ENCODE results near the gene SLC39A11.
A peak's percentile ranks its signal among the peaks of the same experiment; 100 is the strongest.
"Not testable (repeated sequence)": the region's sequence is repeated elsewhere in the genome, so short reads cannot be mapped to it uniquely, and the experiment has no call there.

Gene SLC39A11

DNA sequence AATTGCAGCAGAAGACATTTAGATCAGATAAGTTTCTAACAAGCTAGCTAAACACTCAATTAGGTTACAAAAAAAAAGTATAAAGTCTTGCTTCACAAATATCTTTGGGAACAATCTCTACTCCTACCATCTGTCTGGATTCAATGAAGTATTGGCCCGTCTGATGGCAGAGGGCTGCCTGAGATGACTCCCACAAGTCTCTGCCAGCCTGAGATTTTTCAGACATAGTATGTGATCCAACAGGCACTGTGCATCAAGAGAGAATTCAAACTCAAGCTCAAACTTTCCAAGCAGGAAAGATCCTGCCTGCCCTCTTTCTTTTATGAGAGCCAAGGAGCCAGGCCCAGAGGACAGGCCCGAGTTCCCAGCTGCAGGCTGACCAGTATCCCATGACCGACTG lies 22.6 kb downstream of the SLC39A11 start:
- DNase-seq = no peak

GRCh38 chr17:73069164-73069770 lies 23.2 kb downstream of the SLC39A11 start:
- no peak for DNase-seq

DNA sequence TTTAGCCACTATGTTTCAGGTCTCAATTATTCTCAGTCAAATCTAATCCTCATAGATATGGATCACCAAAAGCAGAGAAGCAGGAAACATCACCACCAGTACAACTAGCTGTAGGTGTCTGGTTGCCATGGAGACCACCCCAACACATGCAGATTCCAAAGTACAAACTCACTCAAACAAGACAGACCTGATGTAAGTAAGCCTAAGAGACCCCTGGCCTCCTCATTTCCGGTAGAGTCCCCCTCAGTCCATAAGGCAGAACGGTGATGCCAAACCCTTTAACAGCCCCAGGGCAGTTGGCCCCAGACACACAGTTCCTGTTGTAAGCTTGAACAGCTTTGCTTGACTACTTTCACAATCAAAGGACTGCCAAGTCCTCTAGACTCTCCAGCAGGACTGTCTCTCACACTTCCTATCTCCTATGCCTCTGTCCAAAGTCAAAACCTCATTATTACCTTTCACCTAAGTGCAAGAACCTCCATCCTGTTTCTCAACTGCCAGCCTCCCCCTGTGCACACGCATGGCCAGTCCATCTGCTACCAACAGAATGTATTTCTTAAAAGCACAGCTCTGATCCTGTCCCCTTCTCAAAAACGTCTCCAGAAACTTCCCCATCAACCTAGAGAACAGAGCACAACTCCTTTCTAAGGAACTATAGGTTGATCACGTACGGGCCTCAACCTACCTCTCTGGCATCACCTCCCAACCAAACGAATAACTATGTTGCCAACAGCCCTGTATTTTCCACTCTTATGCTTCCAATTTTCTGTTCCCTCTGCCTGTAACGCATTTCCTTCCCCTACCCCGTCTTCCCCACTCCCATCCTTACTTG lies 23.9 kb downstream of the SLC39A11 start:
- no peak for DNase-seq

DNA sequence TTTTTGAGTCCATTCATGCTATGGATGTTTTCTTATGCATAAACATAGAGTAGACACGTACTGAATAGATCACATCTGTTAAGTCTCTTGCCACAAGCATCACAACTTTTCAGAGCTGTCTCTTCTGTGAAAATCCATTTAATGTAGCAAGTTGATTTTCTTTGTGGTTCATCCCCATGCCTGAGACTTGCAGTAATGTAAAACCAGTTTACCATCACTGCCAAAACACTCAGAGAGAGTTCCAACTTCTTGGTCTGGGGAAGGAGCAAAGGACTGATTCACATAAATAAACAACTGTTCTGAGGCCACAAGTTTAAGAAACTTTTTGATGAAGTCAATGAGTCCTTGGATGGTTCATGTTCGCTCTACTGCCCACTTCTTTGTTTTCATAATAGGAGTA lies 24.8 kb downstream of the SLC39A11 start:
- DNase-seq = not testable (repeated sequence)

DNA sequence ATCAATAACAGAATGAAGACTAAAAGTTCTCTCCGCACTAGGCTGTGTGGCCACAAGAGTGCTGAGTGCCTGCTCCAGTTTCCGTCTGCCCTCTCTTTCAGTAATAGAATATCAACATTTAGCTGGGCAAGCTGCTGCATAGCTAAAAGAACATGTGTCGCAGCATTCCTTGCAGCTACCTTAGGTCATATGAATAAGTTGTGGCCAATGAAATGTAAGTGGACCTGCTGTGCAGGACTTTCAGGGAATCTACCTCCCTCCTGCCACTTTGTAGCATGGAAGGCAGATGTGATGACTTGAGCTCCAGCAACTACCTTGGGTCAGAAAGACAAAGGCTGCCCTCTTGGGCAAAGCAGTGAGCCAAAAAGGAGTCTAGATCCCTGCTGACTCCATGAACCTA lies 25.4 kb downstream of the SLC39A11 start:
- DNase-seq = no peak

DNA sequence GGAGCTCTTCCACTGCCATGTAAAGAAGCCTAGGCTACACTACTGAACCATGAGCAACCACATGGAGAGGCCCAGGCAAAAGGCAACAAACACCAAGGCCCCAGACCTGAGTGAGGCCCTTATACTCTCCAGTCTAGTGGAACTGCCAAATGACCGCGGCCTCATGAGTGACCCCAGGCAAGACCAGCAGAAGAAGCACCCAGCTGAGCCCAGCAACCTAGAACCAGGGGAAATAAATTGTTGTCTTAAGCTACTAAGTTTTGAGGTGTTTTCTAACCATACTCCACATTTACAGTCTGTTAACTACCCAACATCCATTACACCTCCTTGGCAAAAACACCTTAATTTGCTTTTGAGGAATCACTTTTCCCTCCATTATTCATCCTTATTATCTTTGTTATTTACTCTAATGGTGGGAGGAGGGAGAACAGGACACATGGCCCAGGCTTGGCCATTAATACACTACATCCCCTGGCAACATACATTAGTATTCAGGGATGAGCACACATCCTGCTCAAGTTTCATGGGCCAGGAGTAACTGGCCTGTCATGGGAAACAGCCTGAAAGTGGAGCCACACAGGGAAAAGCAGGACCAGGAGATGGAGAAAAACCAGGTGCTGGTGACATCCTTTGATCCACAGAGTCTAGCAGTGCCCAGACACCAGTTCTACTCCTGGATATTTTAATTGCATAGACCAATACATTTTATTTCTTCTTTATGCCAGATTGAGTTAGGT lies 26.2 kb downstream of the SLC39A11 start:
- no peak for DNase-seq

DNA sequence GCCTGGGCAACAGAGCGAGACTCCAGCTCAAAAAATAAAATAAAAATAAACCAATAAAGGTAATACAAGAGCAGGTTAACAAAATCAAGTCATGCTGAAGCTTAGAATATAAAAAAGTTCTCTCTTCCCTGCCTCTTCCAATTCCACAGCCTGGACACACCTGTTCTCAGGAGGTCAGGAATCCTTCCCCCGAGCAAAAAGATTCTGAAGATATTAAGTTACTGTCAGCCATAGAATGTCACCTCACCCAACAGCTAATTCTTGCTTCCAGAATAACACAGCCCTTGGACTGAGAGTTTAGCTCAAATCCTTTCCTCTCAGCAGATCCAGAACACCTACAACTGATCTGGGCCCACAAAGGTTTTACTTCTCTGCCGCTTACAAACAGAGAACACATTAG lies 27.1 kb downstream of the SLC39A11 start:
- no peak for DNase-seq

DNA sequence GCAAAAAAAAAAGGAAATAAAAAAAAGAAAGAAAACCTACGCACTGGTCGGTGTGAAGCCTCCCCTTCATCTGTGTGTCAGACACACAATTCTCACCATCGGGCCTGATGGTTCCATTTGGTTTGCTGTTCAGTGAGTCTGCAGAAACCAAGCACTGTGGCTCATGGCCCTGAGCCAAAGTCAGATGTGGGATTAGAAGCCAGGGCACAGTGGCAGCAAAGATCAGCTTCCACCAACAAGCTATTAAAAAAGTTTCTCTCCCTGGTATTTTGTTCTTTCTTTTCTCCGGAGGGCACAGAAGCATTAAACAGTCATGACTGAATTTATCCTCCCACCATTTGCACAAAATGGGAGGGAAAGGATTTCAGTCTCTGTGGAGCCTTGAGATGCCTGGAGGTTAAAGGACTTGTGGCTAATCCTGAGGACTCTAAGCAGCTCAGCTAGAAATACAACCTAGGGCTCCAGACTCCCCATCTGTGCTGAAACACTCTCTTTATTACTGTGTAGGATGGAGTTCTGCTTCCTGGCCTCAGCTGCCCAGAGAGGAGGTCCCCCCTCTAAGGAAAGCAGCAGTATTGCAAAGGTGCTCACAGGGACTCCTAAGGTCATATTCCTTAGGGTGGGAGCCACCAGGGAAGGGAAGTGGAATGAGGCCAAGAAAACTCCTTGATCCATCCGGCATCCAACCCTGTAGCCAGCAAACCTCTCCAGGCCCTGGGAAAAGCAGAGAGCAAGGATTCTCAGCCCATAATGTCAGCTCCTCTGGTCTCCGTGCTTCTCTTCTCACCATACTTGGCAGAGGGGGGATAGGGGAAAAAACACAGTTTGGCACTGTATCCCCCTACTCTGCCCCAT lies 28.2 kb downstream of the SLC39A11 start:
- DNase-seq = peak; percentile 29

DNA sequence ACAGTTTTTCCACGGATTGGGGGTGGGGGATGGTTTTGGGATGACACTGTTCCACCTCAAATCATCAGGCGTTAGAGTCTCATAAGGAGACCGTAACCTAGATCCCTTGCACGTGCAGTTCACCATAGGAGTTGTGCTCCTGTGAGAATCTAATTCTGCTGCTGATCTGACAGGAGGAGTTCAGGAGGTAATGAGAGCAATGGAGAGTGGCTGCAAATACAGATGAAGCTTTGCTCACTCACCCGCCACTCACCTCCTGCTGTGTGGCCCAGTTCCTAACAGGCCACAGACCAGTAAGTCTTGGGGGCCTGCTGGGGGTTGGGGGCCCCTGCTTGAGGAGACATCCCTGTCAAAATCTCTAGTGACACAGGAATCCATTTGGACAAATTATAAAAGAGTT lies 29.8 kb downstream of the SLC39A11 start:
- DNase-seq = no peak

DNA sequence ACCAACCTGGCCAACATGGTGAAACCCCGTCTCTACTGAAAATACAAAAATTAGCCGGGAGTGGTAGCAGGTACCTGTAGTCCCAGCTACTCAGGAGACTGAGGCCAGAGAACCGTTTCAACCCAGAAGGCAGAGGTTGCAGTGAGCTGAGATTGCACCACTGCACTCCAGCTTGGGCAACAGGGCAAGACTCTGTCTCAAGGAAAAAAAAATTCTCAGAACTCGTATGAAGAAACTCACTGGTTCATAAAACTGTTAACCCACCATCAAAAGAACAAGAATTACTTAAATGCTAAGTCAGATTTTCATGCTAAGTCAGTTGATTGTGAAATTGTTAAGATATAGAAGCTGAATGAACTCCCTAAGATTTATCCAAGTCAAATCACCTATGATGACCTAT lies 31.3 kb downstream of the SLC39A11 start:
- DNase-seq = no peak

DNA sequence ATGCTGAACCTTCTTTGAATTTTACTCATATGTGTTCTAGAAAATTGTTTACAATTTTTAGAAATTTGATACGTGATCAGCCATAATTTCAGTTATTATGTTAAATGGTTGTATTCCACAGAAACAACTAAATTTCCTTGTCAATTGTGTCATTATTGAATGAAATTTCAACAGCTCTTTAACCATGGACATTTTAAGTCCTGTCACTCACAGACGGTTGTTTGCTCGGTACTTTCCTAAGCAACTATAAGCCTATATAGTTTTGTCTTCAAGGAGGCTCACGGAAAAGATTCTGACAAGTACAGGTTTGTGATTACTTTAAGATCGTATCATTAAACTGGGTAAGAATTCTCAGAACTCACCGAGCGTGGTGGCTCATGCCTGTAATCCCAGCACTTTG lies 31.8 kb downstream of the SLC39A11 start:
- no peak for DNase-seq

GRCh38 chr17:73059713-73060112 lies 32.8 kb downstream of the SLC39A11 start:
- DNase-seq = not testable (repeated sequence)

DNA sequence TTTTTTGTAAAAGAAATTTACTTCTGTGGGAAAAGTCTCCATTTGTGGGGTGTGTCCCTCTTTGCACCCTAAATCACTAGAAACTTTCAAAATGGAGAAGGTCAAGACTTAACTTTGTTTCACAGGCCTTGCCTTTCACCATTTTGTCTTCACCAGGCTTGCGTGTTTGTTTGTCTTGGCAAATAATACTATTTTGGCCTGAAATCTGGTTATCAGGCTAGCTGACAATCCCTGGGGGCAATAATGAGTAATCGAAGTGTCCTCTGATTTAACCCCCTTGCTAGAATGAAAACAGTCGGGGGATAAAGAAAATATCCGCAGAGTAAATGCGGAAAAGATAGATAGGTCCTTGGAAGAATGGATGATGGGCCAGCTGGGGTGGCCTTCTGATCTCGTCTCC lies 34.5 kb downstream of the SLC39A11 start:
- DNase-seq = no peak

- no peak for DNase-seq
Measured at GRCh38 chr17:73057196-73057595, 35.3 kb downstream of the SLC39A11 start.

DNA sequence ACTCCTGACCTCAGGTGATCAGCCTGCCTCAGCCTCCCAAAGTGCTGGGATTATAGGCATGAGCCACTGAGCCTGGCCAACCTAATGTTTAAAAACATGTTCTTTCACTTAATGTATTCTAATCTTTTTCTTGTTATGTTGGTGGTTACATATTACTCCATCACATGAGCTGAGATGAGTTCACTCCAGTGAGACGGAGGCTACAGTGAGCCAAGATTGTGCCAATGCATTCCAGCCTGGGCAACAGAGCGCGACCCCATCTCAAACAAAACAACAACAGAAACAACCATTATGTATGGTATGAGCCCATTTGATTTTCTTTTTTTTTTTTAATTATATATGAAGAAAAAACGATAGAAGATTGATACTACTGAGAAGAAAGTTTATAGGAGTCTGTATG lies 39.6 kb downstream of the SLC39A11 start:
- DNase-seq = no peak

GRCh38 chr17:73050797-73051196 lies 41.7 kb downstream of the SLC39A11 start:
- DNase-seq = no peak

DNA sequence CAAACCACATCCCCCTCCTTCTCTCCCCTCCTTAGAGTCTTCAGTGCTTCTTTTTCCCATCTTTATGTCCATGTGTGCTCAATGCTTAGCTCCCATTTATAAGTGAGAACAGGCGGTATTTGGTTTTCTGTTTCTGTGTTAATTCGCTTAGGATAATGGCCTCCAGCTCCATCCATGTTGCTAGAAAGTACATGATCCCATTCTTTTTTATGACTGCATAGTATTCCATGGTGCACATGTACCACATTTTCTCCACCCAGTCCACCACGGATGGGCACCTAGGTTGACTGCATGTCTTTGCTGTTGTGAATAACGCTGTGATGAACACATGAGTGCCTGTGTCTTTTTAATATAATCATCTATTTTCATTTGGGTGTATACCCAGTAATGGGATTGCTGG lies 44.3 kb downstream of the SLC39A11 start:
- DNase-seq = no peak

DNA sequence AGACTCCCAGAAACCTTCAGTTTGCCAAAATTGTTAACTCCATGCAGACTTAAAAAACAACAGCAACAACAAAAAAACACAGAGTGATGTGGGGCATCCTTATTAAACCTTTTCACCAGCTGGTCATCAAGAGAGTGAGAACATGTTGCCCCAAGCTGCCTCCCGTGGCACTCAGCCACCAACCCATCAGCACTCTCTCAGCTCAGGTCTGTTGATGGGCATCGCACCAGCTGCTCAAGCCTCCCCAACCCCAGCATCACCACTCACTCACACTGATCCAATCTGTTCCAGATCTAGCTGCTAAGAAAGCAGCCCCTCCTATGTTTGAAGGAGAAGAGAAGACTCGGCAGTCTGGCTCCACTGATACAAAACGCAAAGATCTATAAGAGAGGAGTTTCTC lies 46.8 kb downstream of the SLC39A11 start:
- DNase-seq = peak; percentile 52

DNA sequence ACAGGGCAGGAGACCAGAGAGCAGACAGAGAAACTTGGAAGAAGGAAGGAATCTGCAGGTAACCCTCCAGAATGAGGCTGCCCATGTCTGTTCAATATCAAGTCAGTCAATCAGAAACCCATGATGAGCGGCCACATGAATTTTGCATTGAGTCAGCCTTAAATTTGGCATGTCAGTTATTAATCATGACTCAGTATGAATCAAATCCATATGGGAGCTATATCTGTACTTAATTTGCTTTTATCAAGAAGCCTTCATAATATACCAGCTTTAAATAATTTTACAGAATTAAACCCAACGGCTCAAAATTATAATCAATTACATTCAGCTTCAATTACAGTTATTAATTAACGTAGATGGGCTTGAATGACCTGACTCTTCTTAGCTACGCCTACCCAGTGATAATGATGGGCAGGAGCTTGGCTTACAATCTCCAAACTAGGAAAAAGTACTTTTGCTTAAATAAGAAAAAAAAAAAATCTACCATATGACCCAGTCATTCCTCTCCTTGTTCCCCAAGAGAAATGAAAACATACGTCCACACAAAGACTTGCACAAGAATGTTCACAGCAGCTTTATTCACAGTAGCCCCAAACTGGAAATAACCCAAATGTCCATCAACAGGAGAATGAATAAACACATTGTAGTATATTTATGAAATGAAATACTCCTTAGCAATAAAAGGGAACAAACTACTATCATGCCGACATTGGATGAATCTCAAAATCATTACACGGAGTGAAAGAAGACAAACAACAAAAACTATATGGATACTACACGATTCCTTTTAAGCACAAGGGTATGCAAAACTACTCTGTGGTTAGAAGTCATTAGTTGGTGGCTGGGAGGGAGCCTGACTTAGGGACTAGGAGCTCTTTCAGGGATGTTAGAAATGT lies 48.6 kb downstream of the SLC39A11 start:
- DNase-seq = no peak

GRCh38 chr17:73042809-73043685 lies 49.4 kb downstream of the SLC39A11 start:
- DNase-seq = no peak

DNA sequence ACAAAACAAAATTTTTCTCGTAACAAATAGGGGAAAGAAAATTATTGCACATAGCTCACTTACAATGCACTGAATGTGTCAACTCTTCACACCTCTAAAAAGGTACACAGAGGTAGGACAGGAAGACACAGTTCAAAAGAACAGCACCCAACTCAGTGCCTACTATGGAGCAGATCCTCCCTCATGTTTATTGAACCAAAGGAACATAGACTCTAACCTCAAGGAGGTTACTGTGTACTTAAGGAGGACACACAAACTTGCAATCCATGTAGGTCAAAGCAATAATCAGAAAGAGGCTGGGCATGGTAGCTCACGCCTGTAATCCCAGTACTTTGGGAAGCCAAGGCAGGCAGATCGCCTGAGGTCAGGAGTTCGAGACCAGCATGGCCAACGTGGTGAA lies 50.3 kb downstream of the SLC39A11 start:
- no peak for DNase-seq

All from NCI-H2171 (cell line).